K562 (cell line): Measurements from ENCODE around the gene MANEAL. TPM values are rescaled to one million over a fixed set of nuclear protein-coding genes. Genes with fewer than 3 reads are reported as not detected.

Source experiments
- ATAC-seq: fragments of 200-7000 bp; cut with Tn5 transposase; 3 replicates; pipeline ENCODE4 v1.9.1; 2020; ENCODE audit warnings: moderate library complexity
- BruUV-seq: library from RNA; stranded (reverse); fragments of 400-500 nt; replicated peaks from 2 replicates; lab custom pipeline; 2021; lab: Mats Ljungman, UMichigan
- CTCF ChIA-PET: fragments of 300-600 bp; formaldehyde crosslinking; extraction: SDS; loops from one replicate; lab custom pipeline; 2021; ENCODE audit warnings: low intra/inter-chr PET ratio; lab: Yijun Ruan, JAX
- POLR2A ChIA-PET: fragments of 300-600, 350-650 bp; sonication (Branson Sonifier 250); formaldehyde crosslinking; extraction: SDS; loops from one replicate; lab custom pipeline; 2021; ENCODE audit warnings: antibody characterized with exemption, inconsistent platforms; lab: Yijun Ruan, JAX
- DNase-seq, 4 experiments: peaks; one replicate each; pipeline versions ENCODE4 v3.0.0 to v3.0.0-alpha.2; 2011 to 2018; ENCODE audit warnings: low spot score in 3 of 4, mixed read lengths in 3 of 4; ENCODE audit errors: extremely low read depth in 1 of 4
- FAIRE-seq: peaks from 2 replicates; lab custom pipeline; 2011; peaks lifted over from hg19 to GRCh38; lab: Jason Lieb, UNC
- H2AFZ ChIP-seq: 2 replicates; pipeline ENCODE4 v1.6.0; 2011; ENCODE audit warnings: low read depth, low read length, control low read depth, inconsistent platforms
- H3K27ac ChIP-seq: fragments of 200-600 bp; 3 replicates; pipeline ENCODE4 v1.8.0; 2011; ENCODE audit warnings: low read depth, mild to moderate bottlenecking, control low read depth, inconsistent platforms, low read length, moderate library complexity, mixed read lengths; ENCODE audit errors: extremely low read depth
- H3K27me3 ChIP-seq, 2 experiments: fragments of 300-600 bp in 1 of 2; 2 replicates in 1 of 2; 3 replicates in 1 of 2; pipeline versions ENCODE4 v1.6.0 to v1.8.0; 2011; ENCODE audit warnings: inconsistent platforms in 2 of 2, low read length in 2 of 2, mild to moderate bottlenecking in 1 of 2, mixed read lengths in 1 of 2, moderate library complexity in 1 of 2; ENCODE audit not compliant: control insufficient read depth in 2 of 2, insufficient read depth in 2 of 2
- H3K36me3 ChIP-seq: fragments of 300-600 bp; 3 replicates; pipeline ENCODE4 v1.8.0; 2011; ENCODE audit warnings: mild to moderate bottlenecking, low read length, inconsistent platforms; ENCODE audit not compliant: control insufficient read depth, insufficient read depth
- H3K4me1 ChIP-seq, 2 experiments: fragments of 200-600 bp in 1 of 2; replicated peaks in 1 of 2; 2 replicates in 1 of 2; 3 replicates in 1 of 2; pipeline versions ENCODE4 v1.5.1 to v1.8.0; 2011; ENCODE audit warnings: inconsistent platforms in 2 of 2, low read length in 2 of 2, mild to moderate bottlenecking in 1 of 2, mixed read lengths in 1 of 2, moderate library complexity in 1 of 2; ENCODE audit not compliant: control insufficient read depth in 2 of 2, insufficient read depth in 2 of 2
- H3K4me2 ChIP-seq: 2 replicates; pipeline ENCODE4 v1.6.1; 2011; ENCODE audit warnings: low read length, control low read depth, inconsistent platforms, mixed read lengths; ENCODE audit not compliant: insufficient read depth
- H3K4me3 ChIP-seq: fragments of 200-600 bp; sonication (generic), shearing (Covaris generic); 2 replicates; pipeline ENCODE4 v1.5.1; 2016; ENCODE audit warnings: control low read depth, inconsistent platforms
- H3K79me2 ChIP-seq: fragments of 200-600 bp; 3 replicates; pipeline ENCODE4 v1.8.0; 2011; ENCODE audit warnings: low read length, inconsistent platforms; ENCODE audit not compliant: control insufficient read depth, insufficient read depth
- H3K9ac ChIP-seq, 2 experiments: 2 replicates each; pipeline versions ENCODE4 v1.6.0 to v1.6.1; 2011; ENCODE audit warnings: low read depth in 2 of 2, low read length in 2 of 2, control low read depth in 1 of 2, inconsistent platforms in 1 of 2, mild to moderate bottlenecking in 1 of 2, mixed read lengths in 1 of 2; ENCODE audit not compliant: insufficient read depth in 1 of 2
- H3K9me1 ChIP-seq: one replicate; pipeline ENCODE4 v1.6.0; 2011; ENCODE audit warnings: inconsistent platforms, mild to moderate bottlenecking, low read length, moderate library complexity; ENCODE audit not compliant: control insufficient read depth, insufficient read depth
- H3K9me3 ChIP-seq: replicated peaks from 2 replicates; pipeline ENCODE4 v1.5.1; 2011; ENCODE audit warnings: low read depth, low read length, inconsistent platforms; ENCODE audit not compliant: control insufficient read depth, insufficient read depth
- H4K20me1 ChIP-seq: replicated peaks from 2 replicates; pipeline ENCODE4 v1.6.1; 2011; ENCODE audit warnings: low read length, inconsistent platforms, mixed read lengths; ENCODE audit not compliant: control insufficient read depth, insufficient read depth
- CHD2 ChIP-seq: IDR thresholded peaks from 2 replicates; pipeline ENCODE4 v1.6.1; 2011; ENCODE audit warnings: low read depth, low read length
- GATA2 ChIP-seq: sonication (generic); formaldehyde crosslinking; IDR thresholded peaks from 2 replicates; pipeline ENCODE4 v1.4.0; 2020; ENCODE audit warnings: mild to moderate bottlenecking, missing genetic modification reagents
- HNRNPL ChIP-seq: fragments of 200-400 bp; formaldehyde crosslinking; IDR thresholded peaks from 2 replicates; pipeline ENCODE4 v1.6.1; 2017; ENCODE audit warnings: low read depth, mild to moderate bottlenecking, low read length
- MTA2 ChIP-seq: fragments of 450-650 bp; IDR thresholded peaks from 2 replicates; pipeline ENCODE4 v1.6.1; 2016; ENCODE audit warnings: low read depth
- RFX1 ChIP-seq: fragments of 450-650 bp; IDR thresholded peaks from 2 replicates; pipeline ENCODE4 v1.6.1; 2016; ENCODE audit warnings: mild to moderate bottlenecking, moderate library complexity
- RFX5 ChIP-seq: IDR thresholded peaks from 2 replicates; pipeline ENCODE4 v1.6.1; 2011; ENCODE audit warnings: low read depth, mild to moderate bottlenecking, improper control_type of control experiment, low read length
- SIN3B ChIP-seq: fragments of 450-650 bp; IDR thresholded peaks from 2 replicates; pipeline ENCODE4 v1.6.1; 2017; ENCODE audit warnings: low read depth, mild to moderate bottlenecking, moderate library complexity
- SMARCE1 ChIP-seq: fragments of 450-650 bp; IDR thresholded peaks from 2 replicates; pipeline ENCODE4 v1.7.1; 2016; ENCODE audit warnings: mild to moderate bottlenecking
- TEAD4 ChIP-seq, 2 experiments: sonication (generic) in 1 of 2; formaldehyde crosslinking in 1 of 2; IDR thresholded peaks; 2 replicates each; pipeline versions ENCODE4 v1.6.1 to v1.8.0; 2012 to 2022; ENCODE audit warnings: borderline replicate concordance in 1 of 2, inconsistent platforms in 1 of 2, low read length in 1 of 2, mild to moderate bottlenecking in 1 of 2, missing genetic modification reagents in 1 of 2
- YY1 ChIP-seq, 3 experiments: IDR thresholded peaks; 2 replicates each; pipeline ENCODE4 v1.6.1; 2011; ENCODE audit warnings: low read length in 2 of 3, mild to moderate bottlenecking in 2 of 3, moderate library complexity in 2 of 3, borderline replicate concordance in 1 of 3, control low read depth in 1 of 3, low read depth in 1 of 3; ENCODE audit not compliant: insufficient read depth in 3 of 3, insufficient replicate concordance in 2 of 3, control insufficient read depth in 1 of 3, insufficient read length in 1 of 3; ENCODE audit errors: extremely low read depth in 1 of 3
- ZBTB17 ChIP-seq: fragments of 450-650 bp; formaldehyde crosslinking; IDR thresholded peaks from 2 replicates; pipeline ENCODE4 v1.4.0; 2020; ENCODE audit warnings: mild to moderate bottlenecking
- ZNF561 ChIP-seq: fragments of 450-650 bp; formaldehyde crosslinking; conservative IDR thresholded peaks from 2 replicates; pipeline ENCODE4 v1.4.0; 2020; ENCODE audit warnings: mild to moderate bottlenecking, moderate library complexity
- ZNF699 ChIP-seq: fragments of 250-450 bp; sonication (Bioruptor Pico); IDR thresholded peaks from 2 replicates; pipeline ENCODE4 v1.8.0; 2021; ENCODE audit warnings: mild to moderate bottlenecking, moderate library complexity; ENCODE audit not compliant: insufficient replicate concordance
- WGBS: fragments of 100-300 bp; shearing (Covaris generic); methylation state at CpG from one replicate; pipeline ENCODE4 v1.1.6; 2016; ENCODE audit warnings: low coverage, mixed read lengths; ENCODE audit not compliant: insufficient coverage; ENCODE audit errors: missing lambda C conversion rate; 5-methylcytosine and 5-hydroxymethylcytosine counted together
- in situ Hi-C: fragments of 300-500 bp; cut with MboI; formaldehyde crosslinking; loops from 4 replicates; pipeline ENCODE4 v1.15.0; 2018; ENCODE audit warnings: inconsistent platforms, mixed read lengths
- intact Hi-C: fragments of 100-400 bp; cut with micrococcal nuclease; formaldehyde crosslinking; loops from 2 replicates; pipeline ENCODE4 v1.14.2; 2022
- polyA plus RNA-seq, 8 experiments: library from polyadenylated mRNA; depleted of rRNA in 4 of 8; stranded (reverse) in 5 of 8; unstranded in 3 of 8; fragments of >200 nt; fragmentation: Nextera tagmentation in 2 of 8; fragmentation: Illumina TruSeq in 1 of 8; extraction: Ambion mirVana in 2 of 8; extraction: Trizol in 1 of 8; gene quantifications; 2 replicates each; pipeline versions ENCODE4 v1.2.1 to v1.2.3, GENCODE V29; 2011 to 2014; ENCODE audit warnings: inconsistent platforms in 1 of 8, missing spikeins in 1 of 8
- total RNA-seq, 7 experiments: library from RNA; depleted of rRNA in 6 of 7; stranded (reverse); fragments of >200 nt in 6 of 7; fragmentation: Illumina TruSeq in 2 of 7; extraction: Trizol in 2 of 7; gene quantifications; 2 replicates each; pipeline versions ENCODE4 v1.2.1 to v1.2.3, GENCODE V29; 2011 to 2021; ENCODE audit warnings: low replicate concordance in 1 of 7
- TF ChIP-seq, protein P1 (sequence below): sonication (generic); formaldehyde crosslinking; IDR thresholded peaks from 2 replicates; pipeline ENCODE4 v1.8.0; 2023; ENCODE audit warnings: mild to moderate bottlenecking, missing genetic modification reagents
- TF ChIP-seq, protein P2 (sequence below): IDR thresholded peaks from 3 replicates; pipeline ENCODE4 v1.6.1; 2011; ENCODE audit warnings: borderline replicate concordance, mild to moderate bottlenecking; ENCODE audit not compliant: insufficient read length, insufficient read depth
- TF ChIP-seq, protein P3 (sequence below): sonication (generic); formaldehyde crosslinking; IDR thresholded peaks from 2 replicates; pipeline ENCODE4 v1.8.0; 2022; ENCODE audit warnings: mild to moderate bottlenecking, missing genetic modification reagents

MANEAL gene
- total and polyA plus RNA-seq, 9 of the 15 experiments (the other 6 are each of a cell fraction or from before 2014, with no cell fraction given) = 0.37 to 3.2 (median 1.2) TPM

DNA sequence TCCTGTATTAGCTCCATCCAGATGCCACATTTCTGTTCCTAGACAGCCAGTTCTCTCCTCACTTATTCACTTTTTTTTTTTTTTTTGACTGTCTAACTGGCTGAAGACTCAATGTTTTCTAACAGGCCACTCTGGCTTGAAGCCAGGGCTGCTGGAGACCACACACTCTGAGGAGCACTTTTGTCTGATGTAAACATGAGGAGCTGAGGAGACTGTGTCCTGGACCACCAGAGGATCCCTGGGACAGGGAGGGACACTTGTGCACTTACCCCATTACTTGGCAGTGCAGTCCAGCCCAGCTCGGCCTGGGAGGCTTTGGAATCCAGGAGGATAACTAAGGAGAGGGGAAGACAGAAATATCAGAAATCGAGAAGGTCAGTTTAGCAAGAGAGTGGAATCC, 31.1 kb upstream of the MANEAL start:
- POLR2A ChIA-PET = interaction anchor here (1.3 kb wide), 1 partner anchor 12 kb away, joined by 4 read pairs; no protein-coding TSS in a partner anchor
- in situ Hi-C loops = no loop called here
- Histone ChIP-seq H3K27me3 (peaks cover 34 to 42% of the 10 kb centered on the region in 2 experiments), H3K79me2 (no peaks in the 10 kb centered on the region), H3K4me2 (no peak overlapping the region), H3K9me3 (no peaks in the 10 kb centered on the region), H3K4me3 (no peak overlapping the region), H3K4me1 (peaks cover 4 to 34% of the 10 kb centered on the region in 2 experiments; a peak in 3 of 5 replicates), H2AFZ (no peak overlapping the region), H3K9ac (no peak overlapping the region), H3K9me1 (no peaks in the 10 kb centered on the region), H3K27ac (no peak overlapping the region), H3K36me3 (no peaks in the 10 kb centered on the region), H4K20me1 (peaks cover 11% of the 10 kb centered on the region)
- CTCF ChIA-PET = no interaction called here
- WGBS = 0% methylated on average over 2 of the region's 2 CpGs
- ATAC-seq = no peak
- BruUV-seq = no TSS peak
- DNase-seq = no peak
- FAIRE-seq = no peak
- intact Hi-C loops = loop anchor here (10.0 kb wide), 1 partner anchor 158 kb away; no protein-coding TSS in a partner anchor
- no peak for TF ChIP-seq ZNF561 (CRISPR knock-in tag)
- TF ChIP-seq ZNF699 = no peak
- TF ChIP-seq, protein P1, sequence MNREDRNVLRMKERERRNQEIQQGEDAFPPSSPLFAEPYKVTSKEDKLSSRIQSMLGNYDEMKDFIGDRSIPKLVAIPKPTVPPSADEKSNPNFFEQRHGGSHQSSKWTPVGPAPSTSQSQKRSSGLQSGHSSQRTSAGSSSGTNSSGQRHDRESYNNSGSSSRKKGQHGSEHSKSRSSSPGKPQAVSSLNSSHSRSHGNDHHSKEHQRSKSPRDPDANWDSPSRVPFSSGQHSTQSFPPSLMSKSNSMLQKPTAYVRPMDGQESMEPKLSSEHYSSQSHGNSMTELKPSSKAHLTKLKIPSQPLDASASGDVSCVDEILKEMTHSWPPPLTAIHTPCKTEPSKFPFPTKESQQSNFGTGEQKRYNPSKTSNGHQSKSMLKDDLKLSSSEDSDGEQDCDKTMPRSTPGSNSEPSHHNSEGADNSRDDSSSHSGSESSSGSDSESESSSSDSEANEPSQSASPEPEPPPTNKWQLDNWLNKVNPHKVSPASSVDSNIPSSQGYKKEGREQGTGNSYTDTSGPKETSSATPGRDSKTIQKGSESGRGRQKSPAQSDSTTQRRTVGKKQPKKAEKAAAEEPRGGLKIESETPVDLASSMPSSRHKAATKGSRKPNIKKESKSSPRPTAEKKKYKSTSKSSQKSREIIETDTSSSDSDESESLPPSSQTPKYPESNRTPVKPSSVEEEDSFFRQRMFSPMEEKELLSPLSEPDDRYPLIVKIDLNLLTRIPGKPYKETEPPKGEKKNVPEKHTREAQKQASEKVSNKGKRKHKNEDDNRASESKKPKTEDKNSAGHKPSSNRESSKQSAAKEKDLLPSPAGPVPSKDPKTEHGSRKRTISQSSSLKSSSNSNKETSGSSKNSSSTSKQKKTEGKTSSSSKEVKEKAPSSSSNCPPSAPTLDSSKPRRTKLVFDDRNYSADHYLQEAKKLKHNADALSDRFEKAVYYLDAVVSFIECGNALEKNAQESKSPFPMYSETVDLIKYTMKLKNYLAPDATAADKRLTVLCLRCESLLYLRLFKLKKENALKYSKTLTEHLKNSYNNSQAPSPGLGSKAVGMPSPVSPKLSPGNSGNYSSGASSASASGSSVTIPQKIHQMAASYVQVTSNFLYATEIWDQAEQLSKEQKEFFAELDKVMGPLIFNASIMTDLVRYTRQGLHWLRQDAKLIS (CRISPR knock-in tag) = no peak
- TF ChIP-seq CHD2 = no peak
- no peak for TF ChIP-seq GATA2
- TF ChIP-seq, protein P2, sequence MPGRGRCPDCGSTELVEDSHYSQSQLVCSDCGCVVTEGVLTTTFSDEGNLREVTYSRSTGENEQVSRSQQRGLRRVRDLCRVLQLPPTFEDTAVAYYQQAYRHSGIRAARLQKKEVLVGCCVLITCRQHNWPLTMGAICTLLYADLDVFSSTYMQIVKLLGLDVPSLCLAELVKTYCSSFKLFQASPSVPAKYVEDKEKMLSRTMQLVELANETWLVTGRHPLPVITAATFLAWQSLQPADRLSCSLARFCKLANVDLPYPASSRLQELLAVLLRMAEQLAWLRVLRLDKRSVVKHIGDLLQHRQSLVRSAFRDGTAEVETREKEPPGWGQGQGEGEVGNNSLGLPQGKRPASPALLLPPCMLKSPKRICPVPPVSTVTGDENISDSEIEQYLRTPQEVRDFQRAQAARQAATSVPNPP = no peak
- no peak for TF ChIP-seq YY1 (IDR thresholded peaks at IDR 0.05; ENCODE audit: borderline replicate concordance in 1 of 3, control insufficient read depth in 1 of 3, extremely low read depth in 1 of 3, insufficient read depth in 3 of 3, insufficient read length in 1 of 3, insufficient replicate concordance in 2 of 3, low read depth in 1 of 3, low read length in 2 of 3)
- TF ChIP-seq SMARCE1 = no peak
- no peak for TF ChIP-seq TEAD4 (IDR thresholded peaks at IDR 0.05; ENCODE audit: low read length)
- no peak for TF ChIP-seq TEAD4 (CRISPR knock-in tag; IDR thresholded peaks at IDR 0.05; ENCODE audit: borderline replicate concordance)
- no peak for TF ChIP-seq HNRNPL
- TF ChIP-seq MTA2 = no peak
- TF ChIP-seq SIN3B = no peak
- TF ChIP-seq, protein P3, sequence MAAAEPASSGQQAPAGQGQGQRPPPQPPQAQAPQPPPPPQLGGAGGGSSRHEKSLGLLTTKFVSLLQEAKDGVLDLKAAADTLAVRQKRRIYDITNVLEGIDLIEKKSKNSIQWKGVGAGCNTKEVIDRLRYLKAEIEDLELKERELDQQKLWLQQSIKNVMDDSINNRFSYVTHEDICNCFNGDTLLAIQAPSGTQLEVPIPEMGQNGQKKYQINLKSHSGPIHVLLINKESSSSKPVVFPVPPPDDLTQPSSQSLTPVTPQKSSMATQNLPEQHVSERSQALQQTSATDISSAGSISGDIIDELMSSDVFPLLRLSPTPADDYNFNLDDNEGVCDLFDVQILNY (CRISPR knock-in tag) = no peak
- no peak for TF ChIP-seq RFX5
- no peak for TF ChIP-seq ZBTB17 (CRISPR knock-in tag)
- no peak for TF ChIP-seq RFX1
